ENCODE measurements around the gene TNFSF13.

TNFSF13 gene

GRCh38 chr17:7511108-7511507 lies 47.4 kb upstream of the TNFSF13 start:
- TF ChIP-seq EZH2phosphoT487 (IDR thresholded peaks at IDR 0.05; ENCODE audit: borderline replicate concordance, low read length): no peak
- TF ChIP-seq CTCF (IDR thresholded peaks at IDR 0.05; ENCODE audit: low read depth, low read length, poor library complexity, severe bottlenecking): no peak
- Histone ChIP-seq H3K4me1 (ENCODE audit: control insufficient read depth, low read length) (no peaks in the 10 kb centered on the region), H3K79me2 (ENCODE audit: control insufficient read depth, low read length) (no peaks in the 10 kb centered on the region), H3F3A (ENCODE audit: control insufficient read depth, insufficient read depth) (0 out of 2 replicates have a peak, but pooled peaks cover 2% of the 10 kb centered on the region), H3K9me2 (replicated peaks; ENCODE audit: control insufficient read depth, low read length) (no peaks in the 10 kb centered on the region), H3K36me3 (ENCODE audit: control insufficient read depth, low read length) (peaks cover 81% of the 10 kb centered on the region), H3K4me2 (ENCODE audit: low read length) (no peak overlapping the region), H4K20me1 (ENCODE audit: control insufficient read depth, insufficient read depth, low read depth, low read length) (no peaks in the 10 kb centered on the region), H3K27me3 (ENCODE audit: control insufficient read depth, low read length) (no peaks in the 10 kb centered on the region), H3K4me3 (ENCODE audit: low read length) (no peak overlapping the region), H3K9me3 (ENCODE audit: control insufficient read depth, insufficient read depth, low read length) (no peaks in the 10 kb centered on the region), H3K27ac (ENCODE audit: low read depth, low read length) (no peak overlapping the region)

- Histone ChIP-seq H3K4me3 (ENCODE audit: low read length) (no peak overlapping the region), H3K27me3 (ENCODE audit: control insufficient read depth, low read length) (no peaks in the 10 kb centered on the region), H3K27ac (ENCODE audit: low read depth, low read length) (no peak overlapping the region), H3K36me3 (ENCODE audit: control insufficient read depth, low read length) (peaks cover 72% of the 10 kb centered on the region), H3K4me2 (ENCODE audit: low read length) (no peak overlapping the region), H3K9me3 (ENCODE audit: control insufficient read depth, insufficient read depth, low read length) (no peaks in the 10 kb centered on the region), H3K79me2 (ENCODE audit: control insufficient read depth, low read length) (no peaks in the 10 kb centered on the region), H3F3A (ENCODE audit: control insufficient read depth, insufficient read depth) (0 out of 2 replicates have a peak, but pooled peaks cover 2% of the 10 kb centered on the region), H3K9me2 (replicated peaks; ENCODE audit: control insufficient read depth, low read length) (no peaks in the 10 kb centered on the region), H3K4me1 (ENCODE audit: control insufficient read depth, low read length) (no peaks in the 10 kb centered on the region), H4K20me1 (ENCODE audit: control insufficient read depth, insufficient read depth, low read depth, low read length) (no peaks in the 10 kb centered on the region)
- TF ChIP-seq EZH2phosphoT487 (IDR thresholded peaks at IDR 0.05; ENCODE audit: borderline replicate concordance, low read length): no peak
- TF ChIP-seq CTCF (IDR thresholded peaks at IDR 0.05; ENCODE audit: low read depth, low read length, poor library complexity, severe bottlenecking): no peak
These were observed 46.4 kb upstream of the TNFSF13 start for GRCh38 chr17:7512105-7512504.

GRCh38 chr17:7512824-7513540 lies 45.6 kb upstream of the TNFSF13 start:
- no peaks in the 10 kb centered on the region for H3K79me2 ChIP-seq (ENCODE audit: control insufficient read depth, low read length)
- no peak overlapping the region for H3K27ac ChIP-seq (ENCODE audit: low read depth, low read length)
- no peaks in the 10 kb centered on the region for H3K4me1 ChIP-seq (ENCODE audit: control insufficient read depth, low read length)
- H3K4me2 ChIP-seq (ENCODE audit: low read length): no peak overlapping the region
- H3F3A ChIP-seq (ENCODE audit: control insufficient read depth, insufficient read depth): 0 out of 2 replicates have a peak, but pooled peaks cover 2% of the 10 kb centered on the region
- H4K20me1 ChIP-seq (ENCODE audit: control insufficient read depth, insufficient read depth, low read depth, low read length): no peaks in the 10 kb centered on the region
- no peak for TF ChIP-seq CTCF (IDR thresholded peaks at IDR 0.05; ENCODE audit: low read depth, low read length, poor library complexity, severe bottlenecking)
- no peak for TF ChIP-seq EZH2phosphoT487 (IDR thresholded peaks at IDR 0.05; ENCODE audit: borderline replicate concordance, low read length)
- H3K27me3 ChIP-seq (ENCODE audit: control insufficient read depth, low read length): no peaks in the 10 kb centered on the region
- H3K9me2 ChIP-seq (replicated peaks; ENCODE audit: control insufficient read depth, low read length): no peaks in the 10 kb centered on the region
- H3K4me3 ChIP-seq (ENCODE audit: low read length): no peak overlapping the region
- no peaks in the 10 kb centered on the region for H3K9me3 ChIP-seq (ENCODE audit: control insufficient read depth, insufficient read depth, low read length)
- peaks cover 67% of the 10 kb centered on the region for H3K36me3 ChIP-seq (ENCODE audit: control insufficient read depth, low read length)
